ENCODE results near the gene GUCY1A2.

Gene GUCY1A2

GRCh38 chr11:106763501-106763900 is 254.8 kb downstream of the GUCY1A2 start:
- DNase-seq (ENCODE audit: low spot score): no peak
- Histone ChIP-seq H3K27ac (no peak overlapping the region), H3K4me3 (no peak overlapping the region)
- TF ChIP-seq, protein P1, sequence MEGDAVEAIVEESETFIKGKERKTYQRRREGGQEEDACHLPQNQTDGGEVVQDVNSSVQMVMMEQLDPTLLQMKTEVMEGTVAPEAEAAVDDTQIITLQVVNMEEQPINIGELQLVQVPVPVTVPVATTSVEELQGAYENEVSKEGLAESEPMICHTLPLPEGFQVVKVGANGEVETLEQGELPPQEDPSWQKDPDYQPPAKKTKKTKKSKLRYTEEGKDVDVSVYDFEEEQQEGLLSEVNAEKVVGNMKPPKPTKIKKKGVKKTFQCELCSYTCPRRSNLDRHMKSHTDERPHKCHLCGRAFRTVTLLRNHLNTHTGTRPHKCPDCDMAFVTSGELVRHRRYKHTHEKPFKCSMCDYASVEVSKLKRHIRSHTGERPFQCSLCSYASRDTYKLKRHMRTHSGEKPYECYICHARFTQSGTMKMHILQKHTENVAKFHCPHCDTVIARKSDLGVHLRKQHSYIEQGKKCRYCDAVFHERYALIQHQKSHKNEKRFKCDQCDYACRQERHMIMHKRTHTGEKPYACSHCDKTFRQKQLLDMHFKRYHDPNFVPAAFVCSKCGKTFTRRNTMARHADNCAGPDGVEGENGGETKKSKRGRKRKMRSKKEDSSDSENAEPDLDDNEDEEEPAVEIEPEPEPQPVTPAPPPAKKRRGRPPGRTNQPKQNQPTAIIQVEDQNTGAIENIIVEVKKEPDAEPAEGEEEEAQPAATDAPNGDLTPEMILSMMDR (IDR thresholded peaks at IDR 0.05): no peak

- TF ChIP-seq, protein P1 (IDR thresholded peaks at IDR 0.05): no peak
- DNase-seq (ENCODE audit: low spot score): no peak
- Histone ChIP-seq H3K4me3 (no peak overlapping the region), H3K27ac (no peak overlapping the region)
Measured at GRCh38 chr11:106761745-106762144, 256.5 kb downstream of the GUCY1A2 start.

DNA sequence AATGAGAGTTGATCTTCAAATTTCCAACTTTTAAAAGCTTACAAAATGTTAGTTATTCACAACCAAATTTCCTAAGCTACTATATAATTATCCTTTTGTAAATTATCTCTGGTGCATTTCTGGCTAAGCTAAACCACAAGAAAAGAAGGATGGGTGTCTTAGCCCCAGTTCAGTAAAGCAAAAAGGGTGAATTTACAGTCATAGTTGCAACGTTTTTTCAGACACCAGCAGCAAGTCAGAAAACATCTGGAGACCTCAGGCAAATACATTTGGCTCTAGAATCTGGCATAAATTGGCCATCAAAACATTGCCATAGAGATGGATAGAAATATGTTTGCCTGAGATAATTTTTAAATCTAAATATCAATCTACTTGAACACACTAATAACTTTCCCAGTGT is 257.0 kb downstream of the GUCY1A2 start:
- Histone ChIP-seq H3K4me3 (no peak overlapping the region), H3K27ac (no peak overlapping the region)
- TF ChIP-seq, protein P1 (IDR thresholded peaks at IDR 0.05): no peak
- no peak for DNase-seq (ENCODE audit: low spot score)

GRCh38 chr11:106748059-106748458 is 270.2 kb downstream of the GUCY1A2 start:
- no peak overlapping the region for H3K27ac ChIP-seq
- DNase-seq (ENCODE audit: low spot score): no peak
- no peak overlapping the region for H3K4me3 ChIP-seq
- TF ChIP-seq, protein P1 (IDR thresholded peaks at IDR 0.05): no peak

DNA sequence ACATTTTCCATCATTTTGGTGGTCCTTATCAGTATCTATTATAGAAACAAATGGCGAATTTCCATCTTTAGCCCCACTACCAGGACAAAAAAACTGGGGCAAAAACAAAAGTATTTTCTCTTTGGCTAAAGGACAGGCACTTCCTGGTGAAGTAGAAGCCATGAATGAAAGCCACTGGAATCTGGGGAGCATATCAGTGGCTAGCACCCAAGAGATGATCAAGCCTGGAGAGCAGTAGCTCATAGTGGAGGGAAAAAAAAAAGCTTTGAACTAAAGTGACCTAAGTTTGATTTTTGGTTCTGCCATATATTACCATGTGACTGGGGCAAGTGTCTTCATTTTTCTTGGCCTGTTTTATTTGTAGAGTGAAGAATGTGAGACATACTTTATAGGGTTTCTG is 272.3 kb downstream of the GUCY1A2 start:
- DNase-seq (ENCODE audit: low spot score): no peak

DNA sequence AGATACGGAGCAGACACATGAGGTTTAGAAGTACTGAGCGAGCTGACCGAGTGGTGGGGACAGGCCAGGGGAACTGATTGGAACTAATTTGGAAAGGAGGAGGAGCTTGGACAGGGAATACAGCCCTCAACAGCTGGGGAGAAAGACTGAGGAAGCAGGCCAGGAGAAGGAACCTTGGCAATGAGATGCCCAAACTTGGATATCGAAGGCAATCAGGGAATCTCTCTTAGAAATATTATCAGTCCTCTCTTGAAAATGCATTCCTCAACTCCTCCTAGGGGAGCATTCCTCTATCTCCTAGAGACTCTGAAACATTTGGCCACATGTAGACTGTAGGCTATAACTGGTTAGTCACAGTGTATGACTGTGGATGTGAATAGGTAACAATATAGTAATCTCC is 284.6 kb downstream of the GUCY1A2 start:
- Histone ChIP-seq H3K4me3 (no peak overlapping the region), H3K27ac (no peak overlapping the region)
- no peak for DNase-seq (ENCODE audit: low spot score)
- TF ChIP-seq, protein P1 (IDR thresholded peaks at IDR 0.05): no peak

More for the DNA sequence above, 272.3 kb downstream of the GUCY1A2 start:
- TF ChIP-seq, protein P1 (IDR thresholded peaks at IDR 0.05): no peak
- Histone ChIP-seq H3K4me3 (no peak overlapping the region), H3K27ac (no peak overlapping the region)

DNA sequence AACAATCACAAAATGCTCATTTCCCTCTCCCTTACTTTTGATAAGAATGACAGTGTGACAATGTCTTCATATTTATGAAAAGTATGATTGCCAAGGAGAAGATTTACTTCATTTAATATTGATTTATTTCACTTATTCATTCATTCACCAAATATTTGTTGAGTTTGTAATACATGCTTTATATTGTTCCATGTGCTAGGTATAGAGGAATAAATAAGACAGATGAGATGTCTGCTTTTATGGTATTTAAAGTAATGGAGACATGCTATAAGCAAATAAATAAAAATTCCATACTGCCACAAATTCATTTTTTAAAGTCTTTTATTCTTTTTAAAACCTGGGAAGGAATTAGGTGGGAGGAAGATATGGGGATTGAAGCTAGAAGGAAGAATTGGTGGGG is 289.4 kb downstream of the GUCY1A2 start:
- TF ChIP-seq, protein P1 (IDR thresholded peaks at IDR 0.05): no peak
- H3K27ac ChIP-seq: no peak overlapping the region
- no peak overlapping the region for H3K4me3 ChIP-seq
- DNase-seq (ENCODE audit: low spot score): no peak
